Globus pallidus (tissue), 1 donor: ENCODE data around the gene CYP26A1.
A peak's percentile ranks its signal among the peaks of the same experiment; 100 is the strongest.

Experiments
- DNase-seq: peaks from one replicate; pipeline ENCODE4 v3.0.0-alpha.2; 2015; ENCODE audit warnings: low spot score

CYP26A1 gene, protein sequence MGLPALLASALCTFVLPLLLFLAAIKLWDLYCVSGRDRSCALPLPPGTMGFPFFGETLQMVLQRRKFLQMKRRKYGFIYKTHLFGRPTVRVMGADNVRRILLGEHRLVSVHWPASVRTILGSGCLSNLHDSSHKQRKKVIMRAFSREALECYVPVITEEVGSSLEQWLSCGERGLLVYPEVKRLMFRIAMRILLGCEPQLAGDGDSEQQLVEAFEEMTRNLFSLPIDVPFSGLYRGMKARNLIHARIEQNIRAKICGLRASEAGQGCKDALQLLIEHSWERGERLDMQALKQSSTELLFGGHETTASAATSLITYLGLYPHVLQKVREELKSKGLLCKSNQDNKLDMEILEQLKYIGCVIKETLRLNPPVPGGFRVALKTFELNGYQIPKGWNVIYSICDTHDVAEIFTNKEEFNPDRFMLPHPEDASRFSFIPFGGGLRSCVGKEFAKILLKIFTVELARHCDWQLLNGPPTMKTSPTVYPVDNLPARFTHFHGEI

DNA sequence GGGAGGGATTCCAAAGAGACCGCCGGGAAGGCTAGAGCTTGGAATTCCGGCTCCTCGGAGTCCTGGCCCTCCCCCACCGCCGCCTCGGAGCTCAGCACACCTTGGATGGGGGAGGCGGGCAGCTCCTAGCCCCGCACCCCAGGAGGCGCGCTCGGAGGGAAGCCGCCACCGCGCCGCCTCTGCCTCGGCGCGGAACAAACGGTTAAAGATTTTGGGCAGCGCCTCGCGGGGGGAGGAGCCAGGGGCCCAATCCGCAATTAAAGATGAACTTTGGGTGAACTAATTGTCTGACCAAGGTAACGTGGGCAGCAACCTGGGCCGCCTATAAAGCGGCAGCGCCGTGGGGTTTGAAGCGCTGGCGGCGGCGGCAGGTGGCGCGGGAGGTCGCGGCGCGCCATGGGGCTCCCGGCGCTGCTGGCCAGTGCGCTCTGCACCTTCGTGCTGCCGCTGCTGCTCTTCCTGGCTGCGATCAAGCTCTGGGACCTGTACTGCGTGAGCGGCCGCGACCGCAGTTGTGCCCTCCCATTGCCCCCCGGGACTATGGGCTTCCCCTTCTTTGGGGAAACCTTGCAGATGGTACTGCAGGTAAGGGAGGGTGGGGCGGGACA lies at the start of gene CYP26A1:
Gene CYP26A1, plus strand, starts transcription at position 355 of the 608 bp plus-strand sequence. Its CDS starts 42 bp downstream, at position 397.
- DNase-seq = no peak

DNA sequence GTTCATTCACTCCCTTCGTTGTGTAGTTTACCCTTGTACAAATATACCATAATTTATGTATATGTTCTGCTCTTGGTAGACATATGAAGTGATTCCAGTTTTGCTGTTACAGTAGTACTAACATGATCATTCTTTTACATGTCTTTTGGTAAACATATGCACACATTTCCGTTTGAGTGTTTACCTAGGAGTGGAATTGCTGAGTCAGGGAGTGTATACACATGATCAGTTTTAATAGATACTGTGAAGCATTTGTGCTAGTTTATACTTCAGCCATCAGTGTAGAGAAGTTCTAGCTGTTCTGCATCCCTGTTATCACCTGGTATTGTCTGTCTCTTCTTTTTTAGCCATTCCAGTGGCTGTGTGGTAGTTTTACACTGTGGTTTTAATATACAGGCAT lies 47.6 kb upstream of the CYP26A1 start:
- DNase-seq = no peak

GRCh38 chr10:93027508-93027907 lies 46.2 kb upstream of the CYP26A1 start:
- DNase-seq = no peak

GRCh38 chr10:93028883-93029282 lies 44.8 kb upstream of the CYP26A1 start:
- DNase-seq = no peak

DNA sequence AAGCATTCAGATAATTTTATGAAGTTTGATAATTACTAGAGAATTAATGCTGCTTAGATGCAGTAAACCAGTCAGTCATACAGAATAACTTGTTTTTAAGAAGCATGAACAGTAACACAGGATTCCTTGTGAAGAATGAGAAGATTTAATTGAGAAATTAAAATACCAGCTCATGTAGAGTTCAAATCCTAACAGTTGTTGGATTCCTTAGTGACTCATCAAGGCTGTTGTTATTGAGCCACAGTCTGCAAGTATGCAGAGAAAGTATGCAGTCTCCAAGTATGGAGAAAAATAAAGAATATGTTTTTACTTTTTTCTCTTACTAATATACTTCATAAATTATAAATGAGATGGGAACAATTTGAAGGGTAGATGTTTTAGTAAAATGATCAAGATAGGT lies 43.3 kb upstream of the CYP26A1 start:
- DNase-seq = no peak

DNA sequence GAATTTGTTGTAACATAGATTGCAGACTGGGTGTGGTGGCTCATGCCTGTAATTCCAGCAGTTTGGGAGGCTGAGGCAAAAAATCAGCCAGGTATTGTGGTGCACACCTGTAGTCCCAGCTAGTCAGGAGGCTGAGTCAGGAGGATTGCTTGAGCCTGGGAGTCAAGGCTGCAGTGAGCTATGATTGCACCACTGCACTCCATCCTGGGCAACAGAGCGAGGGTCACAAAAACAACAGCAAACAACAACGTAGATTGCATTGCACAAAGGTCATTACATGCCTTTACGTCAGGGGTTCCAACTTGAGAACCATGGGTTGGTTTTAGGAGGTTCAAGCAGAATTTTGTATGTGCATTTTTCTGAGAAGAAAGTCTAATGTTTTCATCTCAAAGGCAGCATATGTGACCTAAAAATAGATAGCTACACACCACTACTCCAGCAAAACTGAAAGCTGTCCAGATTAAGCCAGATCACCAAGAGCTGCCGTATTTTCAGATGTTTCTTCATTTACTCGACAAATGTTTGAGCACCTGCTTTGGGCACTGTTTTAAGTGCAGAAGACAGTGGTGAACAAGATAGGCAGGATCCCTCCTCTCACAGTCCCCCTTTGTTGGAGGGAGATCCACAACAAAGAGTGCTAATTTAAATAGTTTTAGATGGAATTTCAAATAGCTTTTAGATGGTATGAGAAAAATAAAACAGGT lies 41.4 kb upstream of the CYP26A1 start:
- no peak for DNase-seq

- no peak for DNase-seq
Observed at GRCh38 chr10:93032809-93033137, 40.9 kb upstream of the CYP26A1 start.

DNA sequence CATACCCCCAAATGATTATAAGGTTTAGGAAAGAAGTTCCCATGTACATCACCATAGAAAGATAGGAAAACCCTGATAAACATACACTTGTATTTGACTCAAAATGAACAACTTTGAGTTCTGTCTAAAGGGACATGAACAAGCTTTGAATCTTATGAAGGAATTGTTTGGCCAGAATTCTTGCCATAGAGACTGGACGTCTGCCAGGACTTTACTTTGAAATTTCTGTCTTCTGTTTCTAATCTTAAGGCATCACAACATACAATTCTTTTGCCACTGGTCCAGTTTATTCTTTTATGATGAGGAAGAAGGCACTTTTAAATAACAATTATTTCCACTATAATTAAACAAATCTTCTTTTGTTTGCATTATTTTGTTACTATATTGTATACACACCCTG lies 39.3 kb upstream of the CYP26A1 start:
- no peak for DNase-seq

DNA sequence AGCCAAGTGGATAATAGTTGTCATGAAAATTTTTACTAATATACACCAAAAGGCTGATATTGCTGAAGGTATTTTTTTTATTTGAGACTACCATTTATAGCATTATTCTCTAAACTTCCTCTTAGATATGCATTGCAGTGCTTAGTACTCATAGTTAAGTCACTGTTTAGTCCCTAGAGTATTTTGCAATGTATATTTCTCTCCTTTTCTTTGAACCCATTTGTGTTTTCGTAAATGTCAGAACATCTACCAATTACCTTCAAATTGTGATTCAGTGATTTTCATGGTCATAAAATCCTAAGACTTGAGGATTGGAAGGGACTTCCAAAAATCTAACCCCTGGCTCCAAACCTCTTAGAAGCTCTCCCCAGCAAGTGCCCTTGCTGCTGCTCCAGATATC lies 34.6 kb upstream of the CYP26A1 start:
- no peak for DNase-seq

- DNase-seq = peak; percentile 14
Observed at GRCh38 chr10:93039721-93040120, 34.0 kb upstream of the CYP26A1 start.

DNA sequence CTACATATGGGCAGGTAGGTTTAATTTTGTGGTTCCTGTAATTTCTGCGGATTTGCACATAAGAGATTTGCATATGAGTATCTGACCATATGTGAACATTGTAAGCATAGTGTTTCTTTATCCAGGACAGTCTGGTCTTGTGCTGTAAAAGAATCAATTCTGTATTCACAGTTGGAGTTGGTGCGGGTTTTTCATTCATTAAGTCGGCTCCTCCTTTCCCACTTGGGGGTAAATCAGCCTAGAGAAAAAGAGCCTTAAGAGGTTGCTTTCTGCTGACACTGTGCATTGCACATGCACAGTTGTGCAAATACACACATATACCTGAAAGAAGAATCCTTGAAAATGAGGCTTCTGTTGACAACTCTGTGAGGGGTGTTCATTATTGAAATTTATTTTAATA lies 19.2 kb upstream of the CYP26A1 start:
- no peak for DNase-seq

DNA sequence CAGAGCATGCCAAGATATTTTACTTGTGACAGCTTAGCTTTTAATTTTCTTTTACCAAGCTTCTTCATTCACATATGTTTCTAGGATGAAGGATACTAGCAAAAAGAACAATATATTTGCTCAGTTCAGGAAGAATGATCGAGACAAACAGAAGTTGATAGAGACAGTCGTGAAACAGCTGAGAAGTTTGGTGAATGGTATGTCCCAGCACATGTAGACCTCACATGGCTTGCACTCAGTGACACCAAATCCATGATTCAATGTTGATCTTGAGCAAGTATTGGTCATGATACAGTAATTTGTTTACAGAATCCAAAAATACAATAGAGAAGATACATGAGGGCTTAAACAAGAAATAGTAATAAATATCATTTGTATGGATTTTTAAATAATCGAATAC lies 15.6 kb upstream of the CYP26A1 start:
- DNase-seq = no peak

- DNase-seq = no peak
Observed at GRCh38 chr10:93059975-93060886, 13.5 kb upstream of the CYP26A1 start, which contains the start of gene CYP26C1. Gene CYP26C1 (plus strand): TSS chr10:93060798. CDS start chr10:93061264, 466 bp downstream.

GRCh38 chr10:93060887-93061593 lies 12.7 kb upstream of the CYP26A1 start:
- no peak for DNase-seq

GRCh38 chr10:93061594-93062513 lies 11.8 kb upstream of the CYP26A1 start:
- DNase-seq = no peak

DNA sequence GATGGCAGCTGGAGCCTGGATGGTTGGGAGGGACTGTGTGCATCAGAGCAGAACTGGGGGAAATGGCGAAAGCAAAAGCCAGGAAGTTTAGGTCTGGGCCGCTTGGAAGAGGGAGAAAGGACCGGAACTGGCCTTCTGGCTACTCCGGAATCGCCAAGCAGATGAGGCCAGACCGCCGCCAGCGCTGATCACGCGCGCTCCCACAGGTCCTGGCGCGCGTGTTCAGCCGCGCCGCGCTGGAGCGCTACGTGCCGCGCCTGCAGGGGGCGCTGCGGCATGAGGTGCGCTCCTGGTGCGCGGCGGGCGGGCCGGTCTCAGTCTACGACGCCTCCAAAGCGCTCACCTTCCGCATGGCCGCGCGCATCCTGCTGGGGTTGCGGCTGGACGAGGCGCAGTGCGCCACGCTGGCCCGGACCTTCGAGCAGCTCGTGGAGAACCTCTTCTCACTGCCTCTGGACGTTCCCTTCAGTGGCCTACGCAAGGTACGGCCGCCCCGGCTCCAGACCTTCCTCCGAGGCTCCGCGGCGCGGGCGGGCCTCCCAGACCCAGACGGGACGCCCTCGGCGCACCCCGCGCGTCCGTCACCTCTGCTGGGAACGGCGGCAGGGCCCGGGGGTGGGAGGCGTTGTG lies 11.1 kb upstream of the CYP26A1 start:
- DNase-seq = no peak

DNA sequence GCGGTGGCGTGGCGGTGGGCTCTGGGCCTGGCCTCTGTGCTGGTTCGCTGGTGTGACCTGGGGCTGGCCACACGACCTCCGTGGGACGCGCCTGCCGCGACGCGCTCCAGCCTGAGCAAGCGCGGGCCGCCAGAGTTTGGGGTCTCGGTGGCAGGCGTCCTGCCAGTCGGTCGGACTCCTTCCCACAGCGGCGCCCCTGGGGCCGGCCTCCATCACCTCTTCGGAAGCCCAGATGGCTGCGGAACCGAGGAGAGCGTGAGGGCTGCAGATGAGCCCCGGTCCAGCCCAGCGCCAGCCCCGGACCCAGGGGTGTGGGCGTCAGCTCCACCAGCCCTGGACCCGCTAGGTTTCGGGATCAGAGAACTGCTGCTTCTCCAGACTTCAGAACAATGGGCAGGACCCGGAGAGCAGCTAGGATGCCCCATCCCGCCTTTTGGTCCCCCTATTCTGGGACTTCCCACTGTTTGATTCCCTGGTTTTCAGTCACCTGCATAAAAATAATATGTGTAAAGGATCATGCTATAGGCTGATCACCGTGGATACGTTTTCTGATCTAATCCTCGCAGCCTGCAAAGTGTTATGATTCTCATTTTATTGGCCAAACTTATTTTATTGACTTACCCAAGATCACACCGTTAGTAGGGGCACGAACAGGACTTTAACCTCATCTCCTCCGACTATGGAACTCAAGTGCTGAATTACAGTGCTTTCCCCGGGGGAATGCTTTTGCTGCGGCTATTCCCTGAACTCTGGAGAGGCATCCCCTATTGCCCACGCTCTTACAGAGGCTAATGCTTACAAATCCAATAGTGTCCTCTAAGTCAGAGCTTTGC lies 10.3 kb upstream of the CYP26A1 start:
- DNase-seq = no peak

DNA sequence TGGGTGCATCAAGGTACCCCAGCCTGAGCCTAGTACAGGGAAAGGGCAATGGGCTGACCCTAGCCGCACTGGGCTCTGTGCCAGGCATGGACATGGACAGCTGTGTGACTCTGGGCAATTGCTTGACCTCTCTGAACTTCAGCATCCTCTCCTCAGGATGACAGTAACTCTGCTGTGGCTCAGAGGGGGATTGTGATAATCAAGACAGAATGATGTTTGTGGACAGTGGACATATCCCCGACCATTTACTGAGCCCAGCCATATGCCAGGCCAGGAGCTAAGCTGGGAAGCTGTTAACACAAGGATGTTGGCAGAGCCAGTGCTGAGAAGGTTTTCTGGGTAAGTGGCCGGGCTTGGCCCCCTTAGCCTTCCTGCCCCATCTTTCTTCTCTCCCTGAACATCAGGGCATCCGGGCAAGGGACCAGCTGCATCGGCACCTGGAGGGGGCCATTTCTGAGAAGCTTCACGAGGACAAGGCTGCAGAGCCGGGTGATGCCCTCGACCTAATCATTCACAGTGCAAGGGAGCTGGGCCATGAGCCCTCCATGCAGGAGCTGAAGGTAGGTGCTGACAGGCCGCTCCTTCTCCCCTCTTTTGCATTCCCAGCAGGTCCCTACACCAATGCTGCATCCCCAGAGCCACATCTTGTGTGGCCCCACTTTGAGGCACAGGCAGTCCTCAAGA lies 9.6 kb upstream of the CYP26A1 start:
- DNase-seq = no peak
